Left forelimb (tissue), 1 donor: Measurements from ENCODE around the gene ZNF470.

Source experiments
- DNase-seq: peaks from one replicate; pipeline ENCODE4 v3.0.0-alpha.2; 2018; ENCODE audit warnings: low spot score

Gene ZNF470

GRCh38 chr19:56608274-56608964, 41.2 kb downstream of the ZNF470 start:
- DNase-seq, result no peak

DNA sequence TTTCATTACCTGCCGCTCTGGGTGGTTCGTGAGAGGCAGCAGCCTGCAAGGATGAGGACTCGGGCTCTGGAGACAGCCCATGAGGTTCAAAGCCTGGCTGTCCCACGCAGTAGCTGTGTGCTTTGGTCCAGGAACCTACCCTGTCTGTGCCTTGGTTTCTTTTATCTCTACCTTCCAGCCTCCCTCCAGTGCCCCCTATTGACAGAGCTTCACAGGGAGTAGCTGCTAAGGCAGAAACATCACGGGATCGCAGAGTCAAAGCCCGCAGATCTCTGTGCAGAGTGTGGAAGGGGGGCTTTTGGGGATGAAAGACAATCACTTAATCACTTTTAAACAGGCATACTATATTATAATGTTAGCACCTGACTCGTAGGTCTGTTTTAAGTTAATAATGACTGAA, 44.0 kb downstream of the ZNF470 start:
- DNase-seq, result no peak

DNA sequence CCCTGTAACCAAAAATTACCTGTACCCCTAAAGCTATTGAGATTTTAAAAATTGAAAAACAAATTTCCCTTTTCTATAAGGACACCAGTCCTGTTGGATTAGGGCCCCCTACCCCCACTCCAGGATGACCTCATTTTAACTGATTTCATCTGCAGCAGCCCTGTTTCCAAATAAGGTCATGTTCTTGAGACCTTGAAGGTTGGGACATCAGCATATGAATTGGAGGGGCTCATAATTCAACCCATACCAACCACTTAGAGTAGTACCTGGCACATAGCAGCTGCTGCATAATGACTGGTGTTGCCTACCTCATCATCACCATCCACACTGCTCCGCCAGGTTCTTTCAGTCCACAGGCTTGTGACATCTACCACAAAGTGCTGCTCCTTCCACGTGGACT, 45.5 kb downstream of the ZNF470 start:
- no peak for DNase-seq

DNA sequence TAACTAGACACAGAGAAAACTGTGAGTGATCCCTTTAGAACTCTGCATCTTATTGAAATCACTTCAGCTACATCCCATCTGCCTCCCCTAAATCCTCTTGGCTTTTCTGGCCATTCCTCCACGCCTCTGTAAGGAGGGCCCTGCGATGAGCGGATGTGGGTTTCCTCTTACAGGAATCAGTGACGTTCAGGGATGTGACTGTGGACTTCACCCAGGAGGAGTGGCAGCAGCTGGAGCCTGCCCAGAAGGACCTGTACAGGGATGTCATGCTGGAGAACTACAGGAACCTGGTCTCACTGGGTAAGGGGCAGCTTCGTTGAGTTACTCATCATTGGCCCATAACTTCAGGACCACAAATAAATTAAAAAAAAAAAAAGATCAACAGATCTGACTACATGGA, 46.4 kb downstream of the ZNF470 start:
- no peak for DNase-seq

GRCh38 chr19:56617531-56617930, 50.3 kb downstream of the ZNF470 start:
- DNase-seq, result no peak

DNA sequence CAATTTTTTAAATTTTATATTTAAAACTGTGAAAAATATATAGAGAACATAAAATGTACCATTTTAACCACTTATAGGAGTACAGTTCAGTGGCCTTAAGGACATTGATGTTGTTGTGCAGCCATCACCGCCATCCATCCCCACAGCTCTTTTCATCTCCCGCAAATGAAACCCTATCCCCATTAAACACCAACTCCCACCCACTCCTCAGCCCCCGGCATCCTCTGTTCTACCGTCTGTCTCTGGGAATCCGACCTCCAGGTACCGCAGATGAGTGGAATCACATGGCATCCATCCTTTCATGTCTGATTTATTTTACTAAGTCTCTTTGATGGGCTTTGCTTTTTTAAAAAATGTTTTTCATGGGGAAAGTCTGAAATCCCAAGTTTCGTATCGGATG, 51.9 kb downstream of the ZNF470 start:
- DNase-seq, result no peak

DNA sequence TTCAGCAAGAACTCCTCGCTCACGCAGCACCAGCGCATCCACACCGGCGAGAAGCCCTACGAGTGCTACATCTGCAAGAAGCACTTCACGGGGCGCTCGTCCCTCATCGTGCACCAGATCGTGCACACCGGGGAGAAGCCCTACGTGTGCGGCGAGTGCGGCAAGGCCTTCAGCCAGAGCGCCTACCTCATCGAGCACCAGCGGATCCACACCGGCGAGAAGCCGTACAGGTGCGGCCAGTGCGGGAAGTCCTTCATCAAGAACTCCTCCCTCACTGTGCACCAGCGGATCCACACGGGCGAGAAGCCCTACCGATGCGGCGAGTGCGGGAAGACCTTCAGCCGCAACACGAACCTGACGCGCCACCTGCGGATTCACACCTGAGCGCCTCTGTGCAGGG, 55.1 kb downstream of the ZNF470 start:
- DNase-seq, result no peak

DNA sequence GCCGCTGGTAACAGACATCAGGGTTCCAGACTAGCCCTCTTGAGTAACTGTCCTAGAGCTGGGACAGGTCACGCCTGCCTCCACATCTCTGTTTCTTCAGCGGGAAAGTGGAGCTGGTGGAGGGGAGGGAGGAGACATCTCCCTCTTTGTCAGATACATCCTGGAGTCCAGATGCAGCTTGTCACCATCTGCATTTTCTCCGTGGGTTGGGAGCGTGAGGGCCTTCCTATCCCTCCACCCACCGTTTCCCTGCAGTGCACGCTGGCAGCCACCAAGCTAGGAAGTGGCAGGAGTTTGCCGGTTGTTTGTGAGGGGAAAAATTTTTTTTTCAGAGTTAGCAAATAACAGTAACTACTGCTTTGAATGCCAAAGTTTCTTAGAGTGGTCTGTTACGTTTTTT, 55.7 kb downstream of the ZNF470 start:
- no peak for DNase-seq

GRCh38 chr19:56625708-56626107, 58.4 kb downstream of the ZNF470 start:
- DNase-seq, result no peak

DNA sequence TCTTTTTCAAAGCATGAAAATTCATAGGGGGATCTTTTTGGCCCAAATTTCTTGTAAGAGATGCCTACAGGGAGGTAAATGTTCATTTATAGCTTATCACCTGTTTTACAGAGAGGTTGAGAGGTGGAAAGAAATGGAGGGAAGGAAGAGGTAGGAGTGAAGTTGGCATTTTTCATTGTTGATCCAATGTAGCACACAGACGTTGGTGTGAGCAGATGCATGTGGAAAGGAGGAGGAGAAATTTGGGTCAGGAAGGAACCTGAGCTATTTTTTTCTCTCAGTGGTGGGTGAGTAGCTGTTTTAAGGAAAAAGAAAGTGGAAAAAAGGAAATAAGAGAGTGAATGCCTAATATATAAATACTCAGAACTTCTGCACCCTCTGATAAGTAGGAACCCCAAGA, 65.8 kb downstream of the ZNF470 start:
- no peak for DNase-seq

DNA sequence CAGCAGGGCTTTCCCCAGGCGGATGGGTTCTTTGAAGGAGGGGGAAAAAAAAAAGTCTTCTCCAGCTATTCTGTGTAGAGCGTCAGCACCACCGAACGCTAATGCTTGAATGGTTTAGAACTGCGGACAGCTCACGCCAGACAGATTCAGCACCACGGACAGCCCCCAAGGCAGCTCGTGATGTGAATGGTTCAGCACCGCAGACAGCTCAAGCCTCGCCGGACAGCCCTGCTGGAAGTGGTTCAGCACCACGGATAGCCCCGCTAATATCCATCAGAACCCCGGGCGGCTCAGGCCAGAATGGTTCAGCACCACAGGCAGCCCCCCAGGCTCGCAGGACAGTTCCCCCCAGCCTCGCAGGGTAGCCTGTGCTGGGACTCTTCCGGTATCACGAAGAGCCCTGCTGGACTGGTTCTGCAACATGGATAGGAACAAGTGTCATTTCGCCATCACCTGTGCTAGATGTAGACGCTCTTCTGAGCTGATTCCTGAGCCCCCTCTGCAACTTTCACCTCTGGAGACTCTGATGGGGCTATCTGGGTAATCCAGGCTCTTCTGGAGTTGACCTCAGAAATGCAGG, 70.8 kb downstream of the ZNF470 start:
- DNase-seq, result peak; percentile 85
